Uterus (tissue), 4 donors: ENCODE data around the gene PPP2R2D. TPM values are rescaled to one million over a fixed set of nuclear protein-coding genes. Genes with fewer than 3 reads are reported as not detected.

Source experiments
- DNase-seq, 2 donors: peaks; one replicate each; pipeline ENCODE4 v3.0.0-alpha.2; 2019 to 2020
- H3K27ac ChIP-seq, 2 donors: fragments of 200-600 bp; sonication (generic); 1 replicate in 1 of 2; 2 replicates in 1 of 2; pipeline ENCODE4 v1.5.1; 2016 to 2018
- H3K27me3 ChIP-seq, 2 donors: fragments of 200-600 bp; sonication (generic); one replicate each; pipeline ENCODE4 v1.5.1; 2018 to 2019; ENCODE audit warnings: control low read depth in 1 of 2
- H3K36me3 ChIP-seq, 2 donors: fragments of 200-600 bp; sonication (generic); one replicate each; pipeline ENCODE4 v1.5.1; 2019; ENCODE audit warnings: control low read depth in 1 of 2
- H3K4me1 ChIP-seq, 2 donors: fragments of 200-600 bp; sonication (generic); one replicate each; pipeline ENCODE4 v1.5.1; 2018 to 2019; ENCODE audit warnings: control low read depth in 1 of 2
- H3K4me3 ChIP-seq, 2 donors: fragments of 200-600 bp; sonication (generic); 1 replicate in 1 of 2; 2 replicates in 1 of 2; pipeline ENCODE4 v1.5.1; 2018 to 2019; ENCODE audit warnings: mild to moderate bottlenecking in 1 of 2
- H3K9me3 ChIP-seq, 2 donors: fragments of 200-600 bp; sonication (generic); one replicate each; pipeline ENCODE4 v1.5.1; 2019; ENCODE audit warnings: control low read depth in 1 of 2
- CTCF ChIP-seq, 4 experiments: fragments of 200-600 bp in 2 of 4; fragments of 450-650 bp in 2 of 4; sonication (generic) in 2 of 4; IDR thresholded peaks; one replicate each; pipeline ENCODE4 v1.5.1; 2016 to 2019; ENCODE audit warnings: antibody characterized with exemption in 4 of 4, mild to moderate bottlenecking in 2 of 4, moderate library complexity in 1 of 4
- POLR2A ChIP-seq, 2 donors: fragments of 450-650 bp; IDR thresholded peaks; one replicate each; pipeline ENCODE4 v1.6.1; 2016; ENCODE audit warnings: antibody characterized with exemption in 2 of 2, mild to moderate bottlenecking in 1 of 2, moderate library complexity in 1 of 2
- intact Hi-C: fragments of 100-400 bp; cut with DNase I; formaldehyde crosslinking; loops from one replicate; pipeline ENCODE4 v1.15.1; 2023; ENCODE audit warnings: low total_unique reads
- total RNA-seq, 4 donors: library from RNA; depleted of rRNA in 3 of 4; stranded (reverse); fragments of >200 nt in 3 of 4; gene quantifications; one replicate each; pipeline versions ENCODE4 v1.1.0 to v1.2.4, GENCODE V29; 2014 to 2023
- donor health status: DM: yes; HTN: yes; CAD: no.

PPP2R2D gene
- total RNA-seq, 4 donors from 2014 or later: 21.2 to 43.2 (median 36.3) TPM

GRCh38 chr10:131937836-131938235, 37.0 kb downstream of the PPP2R2D start:
- no peak for DNase-seq
- Histone ChIP-seq H3K9me3 (no peaks in the 10 kb centered on the region), H3K4me3 (no peak overlapping the region), H3K4me1 (no peaks in the 10 kb centered on the region), H3K36me3 (no peaks in the 10 kb centered on the region), H3K27ac (no peak overlapping the region), H3K27me3 (no peaks in the 10 kb centered on the region)
- intact Hi-C loops: no loop called here
- TF ChIP-seq POLR2A (IDR thresholded peaks at IDR 0.05) (no peak), CTCF (IDR thresholded peaks at IDR 0.05) (no peak)

GRCh38 chr10:131938681-131939080, 37.9 kb downstream of the PPP2R2D start:
- no peaks in the 10 kb centered on the region for H3K4me1 ChIP-seq
- TF ChIP-seq POLR2A (IDR thresholded peaks at IDR 0.05) (no peak), CTCF (IDR thresholded peaks at IDR 0.05) (no peak)
- no peak for DNase-seq
- H3K27me3 ChIP-seq: no peaks in the 10 kb centered on the region
- no peak overlapping the region for H3K4me3 ChIP-seq
- no peaks in the 10 kb centered on the region for H3K36me3 ChIP-seq
- intact Hi-C loops: no loop called here
- no peaks in the 10 kb centered on the region for H3K9me3 ChIP-seq
- H3K27ac ChIP-seq: no peak overlapping the region

- no peaks in the 10 kb centered on the region for H3K27me3 ChIP-seq
- no peak overlapping the region for H3K27ac ChIP-seq
- H3K4me3 ChIP-seq: no peak overlapping the region
- H3K36me3 ChIP-seq: no peaks in the 10 kb centered on the region
- H3K4me1 ChIP-seq: no peaks in the 10 kb centered on the region
- no peak for TF ChIP-seq POLR2A (IDR thresholded peaks at IDR 0.05)
- no peak for TF ChIP-seq CTCF (IDR thresholded peaks at IDR 0.05)
- intact Hi-C loops: no loop called here
- no peak for DNase-seq
- no peaks in the 10 kb centered on the region for H3K9me3 ChIP-seq
Measured at GRCh38 chr10:131942455-131942854, 41.6 kb downstream of the PPP2R2D start.

- no peaks in the 10 kb centered on the region for H3K27me3 ChIP-seq
Measured at GRCh38 chr10:131943021-131943814, 42.4 kb downstream of the PPP2R2D start.

More at GRCh38 chr10:131943021-131943814, 42.4 kb downstream of the PPP2R2D start:
- Histone ChIP-seq H3K9me3 (no peaks in the 10 kb centered on the region), H3K4me3 (no peak overlapping the region), H3K27ac (no peak overlapping the region), H3K36me3 (no peaks in the 10 kb centered on the region), H3K4me1 (no peaks in the 10 kb centered on the region)
- no peak for DNase-seq
- intact Hi-C loops: no loop called here
- TF ChIP-seq POLR2A (IDR thresholded peaks at IDR 0.05) (no peak), CTCF (IDR thresholded peaks at IDR 0.05) (no peak)
